IPS-20b (cell line): Measurements from ENCODE around the gene ZNF584.

Experiments
- H3K27ac ChIP-seq: one replicate; pipeline ENCODE4 v1.5.1; 2013; ENCODE audit warnings: low read length
- H3K27me3 ChIP-seq: 2 replicates; pipeline ENCODE4 v1.6.1; 2013; ENCODE audit warnings: mild to moderate bottlenecking, low read length, inconsistent platforms; ENCODE audit not compliant: insufficient read depth
- H3K36me3 ChIP-seq: 2 replicates; pipeline ENCODE4 v1.6.1; 2013; ENCODE audit warnings: low read depth, mild to moderate bottlenecking, inconsistent platforms, low read length, moderate library complexity; ENCODE audit not compliant: insufficient read depth
- H3K4me1 ChIP-seq: 2 replicates; pipeline ENCODE4 v1.6.1; 2013; ENCODE audit warnings: mild to moderate bottlenecking, control low read depth, inconsistent platforms, low read length, moderate library complexity; ENCODE audit not compliant: insufficient read depth
- H3K4me3 ChIP-seq: 2 replicates; pipeline ENCODE4 v1.5.1; 2013; ENCODE audit warnings: mild to moderate bottlenecking, low read length, inconsistent platforms
- H3K9ac ChIP-seq: 2 replicates; pipeline ENCODE4 v1.6.1; 2013; ENCODE audit warnings: low read depth, mild to moderate bottlenecking, inconsistent platforms, low read length, moderate library complexity
- H3K9me3 ChIP-seq: 2 replicates; pipeline ENCODE4 v1.6.1; 2013; ENCODE audit warnings: mild to moderate bottlenecking, low read depth, low read length, inconsistent platforms; ENCODE audit not compliant: insufficient read depth

The ZNF584 gene

DNA sequence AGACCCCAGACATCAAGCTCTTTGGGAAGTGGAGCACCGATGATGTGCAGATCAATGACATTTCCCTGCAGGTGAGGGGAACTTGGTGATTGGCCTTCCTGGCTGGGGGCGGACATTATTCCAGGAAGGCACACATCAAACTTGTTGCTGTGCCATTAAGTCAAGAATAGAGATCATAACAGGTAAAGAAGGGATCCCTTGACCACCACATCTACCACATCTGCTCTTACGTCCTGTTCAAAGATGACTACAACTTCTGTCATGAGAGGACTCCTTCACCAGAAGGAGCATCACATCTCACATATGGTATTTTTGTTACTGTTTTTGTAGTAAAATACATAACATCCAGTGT, 20.3 kb upstream of the ZNF584 start:
- peak overlapping the region; percentile 100 for H3K4me3 ChIP-seq
- H3K4me1 ChIP-seq: peaks cover 6% of the 10 kb centered on the region; the same call in 1 of the 2 replicates
- H3K27me3 ChIP-seq: no peaks in the 10 kb centered on the region
- no peaks in the 10 kb centered on the region for H3K9me3 ChIP-seq
- H3K36me3 ChIP-seq: peaks cover 55% of the 10 kb centered on the region
- H3K9ac ChIP-seq: peak overlapping the region; percentile 95; the same call in 1 of the 2 replicates
- H3K27ac ChIP-seq: no peak overlapping the region

DNA sequence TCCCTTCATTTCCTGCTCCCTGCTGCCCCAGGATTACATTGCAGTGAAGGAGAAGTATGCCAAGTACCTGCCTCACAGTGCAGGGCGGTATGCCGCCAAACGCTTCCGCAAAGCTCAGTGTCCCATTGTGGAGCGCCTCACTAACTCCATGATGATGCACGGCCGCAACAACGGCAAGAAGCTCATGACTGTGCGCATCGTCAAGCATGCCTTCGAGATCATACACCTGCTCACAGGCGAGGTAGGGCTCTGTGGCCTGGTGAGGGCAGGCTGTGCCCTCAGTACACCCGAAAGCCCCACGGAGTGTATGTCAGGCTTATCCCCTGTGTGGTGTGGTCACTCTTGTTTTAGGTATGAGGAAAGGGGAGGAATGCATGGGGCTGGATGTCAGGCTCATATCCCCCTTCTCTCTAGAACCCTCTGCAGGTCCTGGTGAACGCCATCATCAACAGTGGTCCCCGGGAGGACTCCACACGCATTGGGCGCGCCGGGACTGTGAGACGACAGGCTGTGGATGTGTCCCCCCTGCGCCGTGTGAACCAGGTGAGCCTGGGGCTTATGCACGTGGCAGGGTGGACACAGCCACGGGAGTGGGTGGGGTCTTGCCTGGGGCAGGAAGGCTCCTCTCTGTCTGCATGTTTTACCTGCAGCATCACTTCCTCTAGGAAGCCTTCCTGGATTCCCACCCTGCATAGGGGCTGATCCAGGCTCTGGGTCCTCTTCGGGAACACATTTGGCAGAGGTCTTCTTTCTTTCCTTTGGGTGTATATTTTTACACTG, 15.3 kb upstream of the ZNF584 start:
- Histone ChIP-seq H3K36me3 (peaks cover 69% of the 10 kb centered on the region), H3K4me3 (no peak overlapping the region), H3K9me3 (no peaks in the 10 kb centered on the region)

DNA sequence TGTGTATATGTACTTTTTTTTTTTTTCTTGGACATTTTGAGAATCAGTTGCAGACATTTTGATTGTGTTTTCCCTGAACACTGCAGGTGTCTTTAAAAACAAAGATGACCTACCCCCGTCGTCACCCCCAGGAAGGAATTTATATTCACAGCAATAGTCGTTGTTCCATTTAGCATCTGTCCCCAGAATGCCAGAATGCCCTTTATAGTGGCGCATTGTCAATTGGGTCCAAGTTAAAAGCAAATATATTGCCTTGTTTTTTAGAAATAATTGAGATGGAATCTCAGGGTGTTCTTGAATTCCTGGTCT, 14.8 kb upstream of the ZNF584 start:
- Histone ChIP-seq H3K4me1 (peaks cover 2% of the 10 kb centered on the region; the same call in 1 of the 2 replicates), H3K4me3 (no peak overlapping the region), H3K27me3 (peaks cover 27% of the 10 kb centered on the region), H3K9me3 (no peaks in the 10 kb centered on the region), H3K36me3 (peaks cover 64% of the 10 kb centered on the region), H3K9ac (no peak overlapping the region), H3K27ac (no peak overlapping the region)

More for the DNA sequence above, 15.3 kb upstream of the ZNF584 start:
- Histone ChIP-seq H3K27ac (no peak overlapping the region), H3K27me3 (peaks cover 24% of the 10 kb centered on the region), H3K9ac (no peak overlapping the region), H3K4me1 (peaks cover 2% of the 10 kb centered on the region; the same call in 1 of the 2 replicates)

DNA sequence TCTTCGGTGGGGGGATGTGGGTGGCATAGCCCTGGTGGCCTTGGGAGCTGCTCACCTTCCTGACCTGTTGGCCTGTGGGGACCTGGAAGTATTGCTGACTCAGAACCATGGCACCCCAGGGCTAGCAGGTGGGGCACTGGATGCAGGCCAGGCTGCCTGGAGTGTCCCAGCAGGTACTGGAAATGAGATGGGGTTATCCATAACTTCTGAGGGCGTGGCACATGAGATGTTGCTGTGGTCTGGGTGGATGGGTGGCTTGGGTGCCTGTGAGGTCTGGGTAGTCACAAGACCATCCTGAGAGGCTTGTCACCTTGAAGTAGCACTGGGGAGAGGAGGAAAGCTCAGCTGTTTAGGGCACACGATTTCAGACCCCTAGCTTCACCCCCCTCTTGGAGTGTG, 13.6 kb upstream of the ZNF584 start:
- Histone ChIP-seq H3K36me3 (peaks cover 55% of the 10 kb centered on the region), H3K4me3 (no peak overlapping the region), H3K9me3 (no peaks in the 10 kb centered on the region), H3K27me3 (peaks cover 31% of the 10 kb centered on the region), H3K27ac (no peak overlapping the region), H3K4me1 (peaks cover 2% of the 10 kb centered on the region; the same call in 1 of the 2 replicates), H3K9ac (no peak overlapping the region)

DNA sequence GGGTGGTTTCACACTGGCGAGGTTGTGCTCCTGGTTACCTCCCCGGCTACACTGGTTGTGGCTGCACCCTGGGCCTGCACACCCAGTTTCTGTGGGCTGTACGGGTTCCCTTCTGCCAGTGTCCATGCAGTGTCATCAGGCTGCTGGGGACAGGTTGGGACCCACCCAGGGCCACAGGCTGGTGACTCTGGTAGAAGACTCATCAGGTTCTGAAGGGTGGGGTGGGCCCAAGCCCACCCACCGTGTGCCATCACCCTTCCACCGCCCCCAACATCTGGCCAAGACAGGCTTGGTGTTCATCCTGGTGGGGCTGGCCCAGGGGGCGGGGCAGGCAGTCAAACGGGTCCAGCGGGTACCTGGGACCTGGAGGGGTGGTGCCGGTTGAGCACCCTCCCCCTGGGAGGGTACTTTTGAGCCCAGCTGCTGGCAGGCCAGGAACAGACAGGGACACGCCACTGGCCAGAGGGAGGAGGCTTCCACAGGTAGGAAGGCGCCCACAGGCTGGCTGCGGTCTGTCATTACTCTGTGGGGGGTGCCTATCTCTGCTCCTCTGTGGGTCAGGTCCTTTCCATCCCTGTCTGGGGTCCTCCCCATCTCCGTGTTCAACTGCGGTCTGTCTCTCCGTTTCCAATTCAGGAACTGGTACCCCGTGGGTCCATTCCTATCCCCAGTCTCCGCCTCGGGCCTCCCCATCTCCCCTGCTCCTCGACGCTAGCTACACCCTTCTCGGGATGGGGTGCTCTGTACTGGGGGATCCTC, 13.1 kb upstream of the ZNF584 start, which contains the start of gene RNF225:
TSS of gene RNF225 (plus strand) at position 437 of the 759 bp plus-strand sequence. CDS start 434 bp downstream, outside the sequence.
- no peaks in the 10 kb centered on the region for H3K9me3 ChIP-seq
- H3K4me3 ChIP-seq: peak within 1 kb of the TSS; percentile 56; the same call in 1 of the 2 replicates
- H3K36me3 ChIP-seq: peaks cover 49% of the 10 kb centered on the region
- H3K4me1 ChIP-seq: peaks cover 2% of the 10 kb centered on the region; the same call in 1 of the 2 replicates
- no peak within 1 kb of the TSS for H3K27ac ChIP-seq
- no peak within 1 kb of the TSS; the same call in 1 of the 2 replicates for H3K9ac ChIP-seq
- peaks cover 31% of the 10 kb centered on the region for H3K27me3 ChIP-seq

- H3K27ac ChIP-seq: no peak overlapping the region
These were observed 12.3 kb upstream of the ZNF584 start for GRCh38 chr19:58395979-58396627.

DNA sequence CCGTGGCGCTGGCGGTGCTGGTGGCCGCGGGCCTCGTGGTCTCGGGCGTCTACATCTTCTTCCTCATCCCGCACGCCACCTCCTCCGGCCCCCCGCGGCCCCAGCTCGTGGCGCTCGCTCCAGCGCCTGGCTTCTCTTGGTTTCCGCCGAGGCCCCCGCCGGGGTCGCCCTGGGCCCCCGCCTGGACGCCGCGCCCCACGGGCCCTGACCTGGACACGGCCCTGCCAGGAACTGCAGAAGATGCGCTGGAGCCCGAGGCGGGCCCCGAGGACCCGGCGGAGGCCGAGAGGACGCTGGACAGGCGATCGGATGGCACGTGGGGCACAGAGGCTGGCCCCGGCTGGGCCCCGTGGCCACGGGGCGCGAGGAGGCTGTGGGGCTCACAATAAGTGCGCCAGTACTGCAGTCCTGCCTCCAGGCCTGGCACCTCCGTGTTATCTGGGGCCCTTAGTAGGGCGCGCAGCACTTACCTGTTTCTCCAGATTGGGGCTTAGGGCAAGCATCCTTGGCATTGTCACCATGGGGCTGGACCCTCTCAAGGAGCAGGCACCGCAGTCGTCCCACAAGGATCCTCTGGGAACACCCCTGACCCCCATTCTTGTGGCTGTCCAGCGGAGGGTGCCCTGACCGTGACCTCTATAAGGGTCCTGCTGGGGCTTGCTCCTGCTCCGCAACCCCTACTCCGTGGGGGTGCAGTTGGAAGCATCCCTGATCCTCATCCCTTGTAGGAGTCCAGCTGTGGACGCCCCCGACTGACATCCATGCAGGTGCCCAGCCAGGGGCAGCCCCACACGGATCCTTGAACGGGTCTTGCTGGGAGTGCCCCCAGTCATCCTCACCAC, 11.5 kb upstream of the ZNF584 start:
- no peak overlapping the region for H3K4me3 ChIP-seq
- no peaks in the 10 kb centered on the region for H3K9me3 ChIP-seq
- peaks cover 31% of the 10 kb centered on the region for H3K27me3 ChIP-seq

More at GRCh38 chr19:58395979-58396627, 12.3 kb upstream of the ZNF584 start:
- H3K9me3 ChIP-seq: no peaks in the 10 kb centered on the region
- H3K4me1 ChIP-seq: peaks cover 2% of the 10 kb centered on the region; the same call in 1 of the 2 replicates
- H3K4me3 ChIP-seq: peak overlapping the region; percentile 56; the same call in 1 of the 2 replicates
- no peak overlapping the region; the same call in 1 of the 2 replicates for H3K9ac ChIP-seq
- peaks cover 42% of the 10 kb centered on the region for H3K36me3 ChIP-seq
- H3K27me3 ChIP-seq: peaks cover 31% of the 10 kb centered on the region

GRCh38 chr19:58397533-58398037, 10.9 kb upstream of the ZNF584 start:
- no peaks in the 10 kb centered on the region for H3K9me3 ChIP-seq
- H3K4me1 ChIP-seq: peaks cover 2% of the 10 kb centered on the region; the same call in 1 of the 2 replicates
- H3K4me3 ChIP-seq: no peak overlapping the region
- H3K27ac ChIP-seq: no peak overlapping the region
- peaks cover 31% of the 10 kb centered on the region for H3K27me3 ChIP-seq
- peaks cover 28% of the 10 kb centered on the region for H3K36me3 ChIP-seq
- H3K9ac ChIP-seq: no peak overlapping the region

More for the DNA sequence above, 11.5 kb upstream of the ZNF584 start:
- Histone ChIP-seq H3K27ac (no peak overlapping the region), H3K36me3 (peaks cover 34% of the 10 kb centered on the region), H3K9ac (no peak overlapping the region), H3K4me1 (peaks cover 2% of the 10 kb centered on the region; the same call in 1 of the 2 replicates)

DNA sequence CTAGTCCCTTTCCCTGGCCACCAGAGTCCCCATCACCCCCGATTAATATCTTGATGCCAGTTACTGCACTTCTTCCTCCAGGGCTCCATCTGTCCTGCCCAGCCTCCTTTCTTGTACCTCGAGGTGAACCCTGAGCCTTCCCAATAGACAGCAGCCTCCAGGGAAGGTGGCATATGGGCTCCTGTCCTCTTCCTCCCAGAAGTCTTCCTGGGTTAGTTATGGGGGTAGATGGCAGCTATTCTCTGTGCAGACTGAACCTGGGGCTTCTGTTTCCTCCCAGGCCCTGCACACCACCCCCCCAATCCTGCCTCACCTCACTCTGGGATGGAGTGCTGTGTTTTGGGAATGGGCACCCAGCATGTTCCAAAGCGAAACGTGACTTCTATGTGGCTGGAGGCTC, 10.4 kb upstream of the ZNF584 start:
- peaks cover 31% of the 10 kb centered on the region for H3K27me3 ChIP-seq
- peaks cover 23% of the 10 kb centered on the region for H3K36me3 ChIP-seq
- H3K4me3 ChIP-seq: no peak overlapping the region
- H3K27ac ChIP-seq: no peak overlapping the region
- H3K4me1 ChIP-seq: peaks cover 2% of the 10 kb centered on the region; the same call in 1 of the 2 replicates
- no peaks in the 10 kb centered on the region for H3K9me3 ChIP-seq
- no peak overlapping the region for H3K9ac ChIP-seq

DNA sequence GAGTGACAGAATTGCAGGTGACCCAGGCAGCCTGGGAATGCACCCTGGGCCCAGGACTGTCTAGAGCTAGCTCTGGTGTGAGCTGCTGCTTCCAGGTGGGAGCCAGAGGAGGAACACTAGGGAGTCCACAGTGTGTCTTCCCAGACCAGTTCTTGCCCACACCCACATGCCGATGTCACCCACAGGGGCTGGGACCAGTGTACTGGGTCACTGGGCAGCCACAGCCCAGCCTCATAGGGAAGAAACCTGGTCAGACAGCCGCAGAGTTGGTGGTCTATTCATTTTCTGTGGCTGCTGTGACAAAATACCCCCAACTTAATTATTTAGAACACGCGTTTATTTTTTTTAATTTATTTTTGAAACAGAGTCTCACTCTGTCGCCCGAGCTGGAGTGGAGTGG, 9.9 kb upstream of the ZNF584 start:
- Histone ChIP-seq H3K4me1 (peaks cover 2% of the 10 kb centered on the region; the same call in 1 of the 2 replicates), H3K9ac (no peak overlapping the region), H3K36me3 (peaks cover 18% of the 10 kb centered on the region), H3K27ac (no peak overlapping the region), H3K4me3 (no peak overlapping the region), H3K27me3 (peaks cover 31% of the 10 kb centered on the region), H3K9me3 (no peaks in the 10 kb centered on the region)
